Keratinocyte (primary cell): ENCODE measurements around the gene ATF7IP. TPM values are rescaled to one million over a fixed set of nuclear protein-coding genes. Genes with fewer than 3 reads are reported as not detected.

Experiments
- DNase-seq: peaks from one replicate; pipeline ENCODE4 v3.0.0-alpha.2; 2011; ENCODE audit warnings: low read depth, missing footprints, low spot score
- FAIRE-seq: peaks from 2 replicates; lab custom pipeline; 2011; peaks lifted over from hg19 to GRCh38; lab: Jason Lieb, UNC
- H2AFZ ChIP-seq: 2 replicates; pipeline ENCODE4 v1.6.0; 2012; ENCODE audit warnings: low read length, control low read depth, inconsistent platforms; ENCODE audit not compliant: control insufficient read depth
- H3K27ac ChIP-seq: 2 replicates; pipeline ENCODE4 v1.5.1; 2011; ENCODE audit warnings: low read length; ENCODE audit not compliant: control insufficient read depth, insufficient read depth
- H3K27me3 ChIP-seq: 3 replicates; pipeline ENCODE4 v1.6.0; 2011; ENCODE audit warnings: low read length; ENCODE audit not compliant: control insufficient read depth, insufficient read depth; ENCODE audit errors: extremely low read depth
- H3K36me3 ChIP-seq, 2 experiments: 2 replicates in 1 of 2; 3 replicates in 1 of 2; pipeline ENCODE4 v1.5.1; 2011; ENCODE audit warnings: low read length in 2 of 2, mild to moderate bottlenecking in 1 of 2; ENCODE audit not compliant: control insufficient read depth in 2 of 2, insufficient read depth in 2 of 2; ENCODE audit errors: extremely low read depth in 1 of 2
- H3K4me1 ChIP-seq: 3 replicates; pipeline ENCODE4 v1.5.1; 2011; ENCODE audit warnings: low read length; ENCODE audit not compliant: control insufficient read depth, insufficient read depth; ENCODE audit errors: extremely low read depth
- H3K4me2 ChIP-seq: 3 replicates; pipeline ENCODE4 v1.6.0; 2011; ENCODE audit warnings: low read depth, low read length; ENCODE audit not compliant: control insufficient read depth, insufficient read depth; ENCODE audit errors: extremely low read depth
- H3K4me3 ChIP-seq, 3 experiments: fragments of 200-600 bp in 1 of 3; sonication (generic) in 1 of 3; 2 replicates in 2 of 3; 3 replicates in 1 of 3; pipeline ENCODE4 v1.5.1; 2011 to 2016; ENCODE audit warnings: low read length in 3 of 3, mild to moderate bottlenecking in 3 of 3, control low read depth in 2 of 3, inconsistent platforms in 1 of 3, low read depth in 1 of 3, mixed read lengths in 1 of 3, mixed run types in 1 of 3, moderate library complexity in 1 of 3; ENCODE audit not compliant: control insufficient read depth in 2 of 3, insufficient read depth in 2 of 3; ENCODE audit errors: extremely low read depth in 1 of 3
- H3K79me2 ChIP-seq: 2 replicates; pipeline ENCODE4 v1.6.0; 2012; ENCODE audit warnings: low read length; ENCODE audit not compliant: control insufficient read depth, insufficient read depth
- H3K9ac ChIP-seq: 3 replicates; pipeline ENCODE4 v1.6.0; 2011; ENCODE audit warnings: low read length; ENCODE audit not compliant: control insufficient read depth, insufficient read depth; ENCODE audit errors: extremely low read depth
- H3K9me1 ChIP-seq: 3 replicates; pipeline ENCODE4 v1.6.0; 2011; ENCODE audit warnings: low read length; ENCODE audit not compliant: control insufficient read depth, insufficient read depth; ENCODE audit errors: extremely low read depth
- H3K9me3 ChIP-seq: 2 replicates; pipeline ENCODE4 v1.5.1; 2012; ENCODE audit warnings: low read depth, low read length; ENCODE audit not compliant: control insufficient read depth
- H4K20me1 ChIP-seq: 3 replicates; pipeline ENCODE4 v1.6.0; 2011; ENCODE audit warnings: low read length; ENCODE audit not compliant: control insufficient read depth, insufficient read depth; ENCODE audit errors: extremely low read depth
- CTCF ChIP-seq, 3 experiments: IDR thresholded peaks in 1 of 3; conservative IDR thresholded peaks in 1 of 3; optimal IDR thresholded peaks in 1 of 3; 2 replicates in 2 of 3; 3 replicates in 1 of 3; pipeline versions ENCODE3 to v1.5.1; 2011; ENCODE audit warnings: low read length in 3 of 3, mild to moderate bottlenecking in 3 of 3, moderate library complexity in 2 of 3, control low read depth in 1 of 3, inconsistent platforms in 1 of 3; ENCODE audit not compliant: insufficient read depth in 2 of 3; ENCODE audit errors: extremely low read depth in 1 of 3
- EZH2 ChIP-seq: IDR thresholded peaks from one replicate; pipeline ENCODE4 v1.6.1; 2012; ENCODE audit warnings: inconsistent platforms, mild to moderate bottlenecking, low read length, moderate library complexity
- dilution Hi-C: fragments of 300-500 bp; cut with MboI; formaldehyde crosslinking; loops from one replicate; pipeline ENCODE4 v1.7.0; 2020; ENCODE audit warnings: low sequenced_read_pairs; ENCODE audit not compliant: extremely low pct_ligation_motif_present
- polyA plus RNA-seq, 5 experiments: library from polyadenylated mRNA; depleted of rRNA in 3 of 5; stranded (reverse) in 3 of 5; stranded (forward) in 1 of 5; unstranded in 1 of 5; fragments of >200 nt; gene quantifications; 1 replicate in 1 of 5; 2 replicates in 3 of 5; 3 replicates in 1 of 5; pipeline versions ENCODE4 v1.2.1 to v1.2.3, GENCODE V29; 2011 to 2012; ENCODE audit warnings: missing spikeins in 2 of 5, low read depth in 1 of 5, low replicate concordance in 1 of 5

ATF7IP gene
- polyA plus RNA-seq, 1 donor (not counting 4 experiments of a cell fraction or from before 2014, with no cell fraction given), result 16.3 TPM

DNA sequence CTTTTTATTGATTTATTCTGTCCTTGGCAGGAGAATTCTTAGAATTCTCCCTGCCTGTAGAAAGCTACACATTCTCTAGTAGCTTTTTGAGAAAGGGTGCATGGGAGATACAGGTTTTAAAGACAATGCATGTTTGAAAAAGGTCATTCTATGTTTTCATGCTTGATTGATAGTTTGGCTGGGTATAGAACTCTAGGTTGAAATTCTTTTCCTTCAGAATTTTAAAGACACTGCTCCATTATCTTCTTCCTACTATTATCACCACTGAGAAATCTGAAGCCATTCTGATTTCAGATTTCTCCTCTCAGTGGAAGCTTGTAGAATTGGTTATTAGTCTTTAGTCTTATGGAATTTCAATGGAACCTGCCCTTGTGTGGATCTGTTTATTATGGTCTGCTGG is 14.0 kb downstream of the ATF7IP start:
- Histone ChIP-seq H3K4me3 (no peak overlapping the region), H3K9ac (no peak overlapping the region), H4K20me1 (no peaks in the 10 kb centered on the region), H3K9me1 (no peaks in the 10 kb centered on the region), H3K4me2 (no peak overlapping the region), H3K36me3 (no peaks in the 10 kb centered on the region), H3K79me2 (peaks cover 88% of the 10 kb centered on the region), H2AFZ (no peak overlapping the region), H3K27me3 (no peaks in the 10 kb centered on the region), H3K9me3 (peaks cover 10% of the 10 kb centered on the region), H3K27ac (no peak overlapping the region), H3K4me1 (peaks cover 6% of the 10 kb centered on the region)
- DNase-seq, result no peak
- TF ChIP-seq EZH2, result no peak
- no peak for TF ChIP-seq CTCF (optimal IDR thresholded peaks at IDR 0.05 in 1 of 3, IDR thresholded peaks at IDR 0.05 in 1 of 3, conservative IDR thresholded peaks at IDR 0.05 in 1 of 3; ENCODE audit: extremely low read depth in 1 of 3, insufficient read depth in 2 of 3, low read length in 3 of 3)
- dilution Hi-C loops, result no loop called here
- no peak for FAIRE-seq

DNA sequence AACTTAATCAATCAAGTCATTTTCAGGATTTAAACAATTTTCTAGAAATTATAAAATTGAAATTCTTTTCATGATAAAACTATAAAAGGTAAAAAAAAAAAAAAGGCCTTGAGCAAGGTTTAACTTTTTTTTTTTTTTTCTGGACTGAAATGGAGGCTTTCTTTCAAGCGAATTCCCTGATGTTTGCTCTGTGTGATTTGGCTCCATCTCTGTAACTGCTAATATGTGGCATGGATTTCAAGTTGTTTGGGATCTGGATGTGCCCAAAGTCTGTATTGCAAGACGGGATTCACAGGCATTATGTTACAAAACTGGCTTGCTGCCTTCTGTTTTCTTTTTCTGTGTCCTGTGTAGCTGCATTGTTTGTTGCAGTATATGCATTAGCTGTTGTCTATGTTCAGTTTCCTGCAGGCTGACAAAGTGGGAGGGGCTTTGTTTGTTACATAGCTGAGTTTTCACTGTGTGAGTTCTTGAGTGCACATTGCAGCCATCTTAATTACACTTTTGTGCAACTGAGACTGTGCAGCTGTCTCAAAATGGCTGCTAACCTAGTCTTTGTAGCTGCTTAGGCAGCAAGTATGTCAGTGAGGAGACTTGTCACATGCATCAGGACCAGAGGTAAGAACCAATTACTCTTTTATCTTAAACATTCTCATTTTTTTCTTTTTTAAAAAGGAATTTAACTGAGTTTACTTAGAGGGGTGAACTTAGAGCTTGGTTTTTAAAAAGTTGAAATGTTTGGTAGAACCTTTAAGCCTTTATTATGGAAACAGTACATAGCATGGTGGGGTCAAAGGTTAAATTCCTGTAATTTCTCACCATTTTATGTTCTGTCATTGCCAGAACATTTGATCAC is 19.5 kb downstream of the ATF7IP start:
- H4K20me1 ChIP-seq, result no peaks in the 10 kb centered on the region
- peak overlapping the region in 2 of 3 experiments; percentile 54 to 61 for H3K4me3 ChIP-seq
- dilution Hi-C loops, result no loop called here
- H3K36me3 ChIP-seq, result no peaks in the 10 kb centered on the region
- TF ChIP-seq CTCF (optimal IDR thresholded peaks at IDR 0.05 in 1 of 3, IDR thresholded peaks at IDR 0.05 in 1 of 3, conservative IDR thresholded peaks at IDR 0.05 in 1 of 3; ENCODE audit: extremely low read depth in 1 of 3, insufficient read depth in 2 of 3, low read length in 3 of 3) (no peak), EZH2 (no peak)
- peaks cover 83% of the 10 kb centered on the region for H3K79me2 ChIP-seq
- H3K4me2 ChIP-seq, result peak overlapping the region; percentile 91
- peak overlapping the region; percentile 80 for H3K27ac ChIP-seq
- H3K4me1 ChIP-seq, result peaks cover 10% of the 10 kb centered on the region
- DNase-seq (peak; percentile 48), FAIRE-seq (peak; percentile 82)
- H2AFZ ChIP-seq, result peak overlapping the region; percentile 91
- H3K9me3 ChIP-seq, result peaks cover 1% of the 10 kb centered on the region
- H3K27me3 ChIP-seq, result no peaks in the 10 kb centered on the region
- no peaks in the 10 kb centered on the region for H3K9me1 ChIP-seq
- H3K9ac ChIP-seq, result peak overlapping the region; percentile 59
